ENCODE results near the gene DTX3. TPM values are rescaled to one million over a fixed set of nuclear protein-coding genes. Genes with fewer than 3 reads are reported as not detected.

The DTX3 gene
- total and polyA plus RNA-seq, 4 donors = 1.1 to 3.2 (median 1.4) TPM

DNA sequence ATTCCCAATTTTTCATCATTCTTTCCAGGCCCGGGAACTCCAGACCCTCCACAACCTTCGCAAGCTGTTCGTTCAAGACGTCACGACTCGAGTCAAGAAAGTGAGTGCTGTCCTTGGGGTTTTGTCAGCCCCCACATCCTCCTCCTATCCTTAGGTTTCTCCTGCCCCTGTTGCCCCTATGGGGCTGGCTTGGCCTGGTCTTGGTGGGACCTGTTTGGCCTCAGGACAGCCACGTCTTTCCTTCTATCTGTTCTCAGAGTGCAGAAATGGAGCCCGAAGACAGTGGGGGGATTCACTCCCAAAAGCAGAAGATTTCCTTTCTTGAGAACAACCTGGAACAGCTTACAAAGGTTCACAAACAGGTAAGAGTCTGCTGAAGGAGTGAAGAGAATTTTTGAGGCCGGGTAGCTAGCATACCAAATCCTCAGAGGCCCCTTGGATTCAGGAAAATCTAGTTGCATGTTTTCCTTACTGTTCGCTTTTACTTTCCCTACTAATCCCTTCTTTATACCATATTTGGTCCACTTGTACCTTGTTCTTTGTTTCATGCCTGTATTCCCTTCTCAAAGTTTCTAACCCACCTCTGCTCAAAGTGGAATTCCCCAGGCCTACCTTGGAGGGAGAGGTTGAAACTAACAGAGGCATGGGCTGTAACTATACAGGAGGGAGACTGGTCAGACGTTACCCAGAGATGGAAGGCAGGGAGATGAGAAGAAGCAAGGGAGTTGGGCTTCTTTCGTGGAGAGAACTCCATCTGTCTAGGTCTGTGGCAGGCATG is 26.5 kb upstream of the DTX3 start:
- DNase-seq (ENCODE audit: low spot score) = no peak
- peaks cover 0 to under 1% (median 0%) of the 10 kb centered on the region in 4 donors for H3K4me1 ChIP-seq (ENCODE audit: control insufficient read depth in 4 of 4, insufficient read depth in 4 of 4, low read length in 3 of 4)
- no peaks in the 10 kb centered on the region for H3K27me3 ChIP-seq (ENCODE audit: control insufficient read depth in 4 of 4, insufficient read depth in 4 of 4, low read length in 3 of 4)
- WGBS = 87% methylated on average over 12 of the region's 12 CpGs
- no peak overlapping the region for H3K9ac ChIP-seq (ENCODE audit: low read depth in 1 of 2, low read length in 2 of 2)
- H3K27ac ChIP-seq (ENCODE audit: low read depth in 1 of 2, low read length in 2 of 2) = no peak overlapping the region
- H3K4me3 ChIP-seq (ENCODE audit: low read depth in 1 of 3, low read length in 3 of 3) = no peak overlapping the region
- TF ChIP-seq HNF4G (IDR thresholded peaks at IDR 0.05) = no peak
- no peak for TF ChIP-seq GABPA (IDR thresholded peaks at IDR 0.05 in 1 of 2, conservative IDR thresholded peaks at IDR 0.05 in 1 of 2)
- TF ChIP-seq, protein P1, sequence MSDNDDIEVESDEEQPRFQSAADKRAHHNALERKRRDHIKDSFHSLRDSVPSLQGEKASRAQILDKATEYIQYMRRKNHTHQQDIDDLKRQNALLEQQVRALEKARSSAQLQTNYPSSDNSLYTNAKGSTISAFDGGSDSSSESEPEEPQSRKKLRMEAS (IDR thresholded peaks at IDR 0.05) = no peak
- TF ChIP-seq, protein P2, sequence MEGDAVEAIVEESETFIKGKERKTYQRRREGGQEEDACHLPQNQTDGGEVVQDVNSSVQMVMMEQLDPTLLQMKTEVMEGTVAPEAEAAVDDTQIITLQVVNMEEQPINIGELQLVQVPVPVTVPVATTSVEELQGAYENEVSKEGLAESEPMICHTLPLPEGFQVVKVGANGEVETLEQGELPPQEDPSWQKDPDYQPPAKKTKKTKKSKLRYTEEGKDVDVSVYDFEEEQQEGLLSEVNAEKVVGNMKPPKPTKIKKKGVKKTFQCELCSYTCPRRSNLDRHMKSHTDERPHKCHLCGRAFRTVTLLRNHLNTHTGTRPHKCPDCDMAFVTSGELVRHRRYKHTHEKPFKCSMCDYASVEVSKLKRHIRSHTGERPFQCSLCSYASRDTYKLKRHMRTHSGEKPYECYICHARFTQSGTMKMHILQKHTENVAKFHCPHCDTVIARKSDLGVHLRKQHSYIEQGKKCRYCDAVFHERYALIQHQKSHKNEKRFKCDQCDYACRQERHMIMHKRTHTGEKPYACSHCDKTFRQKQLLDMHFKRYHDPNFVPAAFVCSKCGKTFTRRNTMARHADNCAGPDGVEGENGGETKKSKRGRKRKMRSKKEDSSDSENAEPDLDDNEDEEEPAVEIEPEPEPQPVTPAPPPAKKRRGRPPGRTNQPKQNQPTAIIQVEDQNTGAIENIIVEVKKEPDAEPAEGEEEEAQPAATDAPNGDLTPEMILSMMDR (IDR thresholded peaks at IDR 0.05; ENCODE audit: low read depth, low read length, missing input control) = no peak
- TF ChIP-seq FOXA1 (IDR thresholded peaks at IDR 0.05) = no peak
- no peak for TF ChIP-seq RXRA (IDR thresholded peaks at IDR 0.05)
- no peak for TF ChIP-seq EGR1 (IDR thresholded peaks at IDR 0.05; ENCODE audit: low read depth in 2 of 2)
- TF ChIP-seq, protein P3, sequence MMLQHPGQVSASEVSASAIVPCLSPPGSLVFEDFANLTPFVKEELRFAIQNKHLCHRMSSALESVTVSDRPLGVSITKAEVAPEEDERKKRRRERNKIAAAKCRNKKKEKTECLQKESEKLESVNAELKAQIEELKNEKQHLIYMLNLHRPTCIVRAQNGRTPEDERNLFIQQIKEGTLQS (IDR thresholded peaks at IDR 0.05) = no peak
- TF ChIP-seq SP1 (IDR thresholded peaks at IDR 0.05) = no peak
- no peak for TF ChIP-seq NR2F2 (IDR thresholded peaks at IDR 0.05)
- no peak for TF ChIP-seq HNF4A (conservative IDR thresholded peaks at IDR 0.05)
- no peak for TF ChIP-seq RAD21 (IDR thresholded peaks at IDR 0.05)
- TF ChIP-seq JUND (IDR thresholded peaks at IDR 0.05) = no peak
- TF ChIP-seq TAF1 (conservative IDR thresholded peaks at IDR 0.05) = no peak
- TF ChIP-seq, protein P4, sequence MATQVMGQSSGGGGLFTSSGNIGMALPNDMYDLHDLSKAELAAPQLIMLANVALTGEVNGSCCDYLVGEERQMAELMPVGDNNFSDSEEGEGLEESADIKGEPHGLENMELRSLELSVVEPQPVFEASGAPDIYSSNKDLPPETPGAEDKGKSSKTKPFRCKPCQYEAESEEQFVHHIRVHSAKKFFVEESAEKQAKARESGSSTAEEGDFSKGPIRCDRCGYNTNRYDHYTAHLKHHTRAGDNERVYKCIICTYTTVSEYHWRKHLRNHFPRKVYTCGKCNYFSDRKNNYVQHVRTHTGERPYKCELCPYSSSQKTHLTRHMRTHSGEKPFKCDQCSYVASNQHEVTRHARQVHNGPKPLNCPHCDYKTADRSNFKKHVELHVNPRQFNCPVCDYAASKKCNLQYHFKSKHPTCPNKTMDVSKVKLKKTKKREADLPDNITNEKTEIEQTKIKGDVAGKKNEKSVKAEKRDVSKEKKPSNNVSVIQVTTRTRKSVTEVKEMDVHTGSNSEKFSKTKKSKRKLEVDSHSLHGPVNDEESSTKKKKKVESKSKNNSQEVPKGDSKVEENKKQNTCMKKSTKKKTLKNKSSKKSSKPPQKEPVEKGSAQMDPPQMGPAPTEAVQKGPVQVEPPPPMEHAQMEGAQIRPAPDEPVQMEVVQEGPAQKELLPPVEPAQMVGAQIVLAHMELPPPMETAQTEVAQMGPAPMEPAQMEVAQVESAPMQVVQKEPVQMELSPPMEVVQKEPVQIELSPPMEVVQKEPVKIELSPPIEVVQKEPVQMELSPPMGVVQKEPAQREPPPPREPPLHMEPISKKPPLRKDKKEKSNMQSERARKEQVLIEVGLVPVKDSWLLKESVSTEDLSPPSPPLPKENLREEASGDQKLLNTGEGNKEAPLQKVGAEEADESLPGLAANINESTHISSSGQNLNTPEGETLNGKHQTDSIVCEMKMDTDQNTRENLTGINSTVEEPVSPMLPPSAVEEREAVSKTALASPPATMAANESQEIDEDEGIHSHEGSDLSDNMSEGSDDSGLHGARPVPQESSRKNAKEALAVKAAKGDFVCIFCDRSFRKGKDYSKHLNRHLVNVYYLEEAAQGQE (IDR thresholded peaks at IDR 0.05) = no peak
- TF ChIP-seq, protein P5, sequence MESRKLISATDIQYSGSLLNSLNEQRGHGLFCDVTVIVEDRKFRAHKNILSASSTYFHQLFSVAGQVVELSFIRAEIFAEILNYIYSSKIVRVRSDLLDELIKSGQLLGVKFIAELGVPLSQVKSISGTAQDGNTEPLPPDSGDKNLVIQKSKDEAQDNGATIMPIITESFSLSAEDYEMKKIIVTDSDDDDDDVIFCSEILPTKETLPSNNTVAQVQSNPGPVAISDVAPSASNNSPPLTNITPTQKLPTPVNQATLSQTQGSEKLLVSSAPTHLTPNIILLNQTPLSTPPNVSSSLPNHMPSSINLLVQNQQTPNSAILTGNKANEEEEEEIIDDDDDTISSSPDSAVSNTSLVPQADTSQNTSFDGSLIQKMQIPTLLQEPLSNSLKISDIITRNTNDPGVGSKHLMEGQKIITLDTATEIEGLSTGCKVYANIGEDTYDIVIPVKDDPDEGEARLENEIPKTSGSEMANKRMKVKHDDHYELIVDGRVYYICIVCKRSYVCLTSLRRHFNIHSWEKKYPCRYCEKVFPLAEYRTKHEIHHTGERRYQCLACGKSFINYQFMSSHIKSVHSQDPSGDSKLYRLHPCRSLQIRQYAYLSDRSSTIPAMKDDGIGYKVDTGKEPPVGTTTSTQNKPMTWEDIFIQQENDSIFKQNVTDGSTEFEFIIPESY (IDR thresholded peaks at IDR 0.05) = no peak
- TF ChIP-seq FOXA2 (IDR thresholded peaks at IDR 0.05) = no peak
- no peaks in the 10 kb centered on the region for H3K36me3 ChIP-seq (ENCODE audit: control insufficient read depth in 4 of 4, insufficient read depth in 3 of 4, low read depth in 1 of 4, low read length in 3 of 4)
- H3K9me3 ChIP-seq (ENCODE audit: control insufficient read depth in 4 of 4, low read length in 3 of 4) = no peaks in the 10 kb centered on the region
